Dendritic cell treated with granulocyte-macrophage colony-stimulating factor and Interleukin-4, amounts not matched to agents 40 ng/mL and 50 ng/mL, for 4 days (primary cell): Measurements from ENCODE around the gene FAM216B.

Source experiments
- H3K27ac Mint-ChIP-seq: one replicate; pipeline ENCODE4 v1.8.0; 2022; ENCODE audit warnings: mild to moderate bottlenecking, mixed read lengths
- H3K27me3 Mint-ChIP-seq: one replicate; pipeline ENCODE4 v1.8.0; 2022; ENCODE audit warnings: mild to moderate bottlenecking, mixed read lengths
- H3K36me3 Mint-ChIP-seq: one replicate; pipeline ENCODE4 v1.8.0; 2022; ENCODE audit warnings: low read depth, mixed read lengths
- H3K4me1 Mint-ChIP-seq: one replicate; pipeline ENCODE4 v1.8.0; 2022; ENCODE audit warnings: low read depth, mixed read lengths
- H3K4me3 Mint-ChIP-seq: one replicate; pipeline ENCODE4 v1.8.0; 2022; ENCODE audit warnings: mild to moderate bottlenecking, moderate library complexity, mixed read lengths
- H3K9me3 Mint-ChIP-seq: one replicate; pipeline ENCODE4 v1.8.0; 2022; ENCODE audit warnings: mixed read lengths
- intact Hi-C: fragments of 100-400 bp; cut with micrococcal nuclease; formaldehyde crosslinking; loops from one replicate; pipeline ENCODE4 v1.15.0; 2022

The FAM216B gene

GRCh38 chr13:42821437-42821836, 40.1 kb downstream of the FAM216B start:
- intact Hi-C loops: no loop called here
- H3K36me3 Mint-ChIP-seq: no peaks in the 10 kb centered on the region
- H3K27me3 Mint-ChIP-seq: no peaks in the 10 kb centered on the region
- H3K9me3 Mint-ChIP-seq: peaks cover 9% of the 10 kb centered on the region
- no peak overlapping the region for H3K4me3 Mint-ChIP-seq
- no peak overlapping the region for H3K27ac Mint-ChIP-seq
- peaks cover 9% of the 10 kb centered on the region for H3K4me1 Mint-ChIP-seq

- Mint-ChIP-seq H3K9me3 (no peaks in the 10 kb centered on the region), H3K36me3 (no peaks in the 10 kb centered on the region), H3K4me1 (peaks cover 7% of the 10 kb centered on the region), H3K27ac (no peak overlapping the region), H3K4me3 (no peak overlapping the region), H3K27me3 (no peaks in the 10 kb centered on the region)
- intact Hi-C loops: no loop called here
Observed at GRCh38 chr13:42832341-42833096, 51.1 kb downstream of the FAM216B start.

- no peak overlapping the region for H3K4me3 Mint-ChIP-seq
- no peak overlapping the region for H3K27ac Mint-ChIP-seq
- H3K4me1 Mint-ChIP-seq: peaks cover 7% of the 10 kb centered on the region
- H3K9me3 Mint-ChIP-seq: no peaks in the 10 kb centered on the region
- no peaks in the 10 kb centered on the region for H3K36me3 Mint-ChIP-seq
- H3K27me3 Mint-ChIP-seq: no peaks in the 10 kb centered on the region
- intact Hi-C loops: no loop called here
Observed at GRCh38 chr13:42834946-42835345, 53.6 kb downstream of the FAM216B start.

GRCh38 chr13:42836930-42837690, 55.7 kb downstream of the FAM216B start:
- H3K27ac Mint-ChIP-seq: no peak overlapping the region
- no peaks in the 10 kb centered on the region for H3K9me3 Mint-ChIP-seq
- H3K36me3 Mint-ChIP-seq: no peaks in the 10 kb centered on the region
- no peaks in the 10 kb centered on the region for H3K27me3 Mint-ChIP-seq
- H3K4me3 Mint-ChIP-seq: no peak overlapping the region
- peaks cover 4% of the 10 kb centered on the region for H3K4me1 Mint-ChIP-seq
- intact Hi-C loops: no loop called here
